HG02759 (cell line): Measurements from ENCODE around the gene SRSF10.
"Not testable (repeated sequence)": the region's sequence is repeated elsewhere in the genome, so short reads cannot be mapped to it uniquely, and the experiment has no call there.

Source experiments
- ATAC-seq: cut with Tn5 transposase; IDR thresholded peaks from one replicate; pipeline ENCODE4 v1.9.1; 2021; ENCODE audit warnings: mild to moderate bottlenecking, moderate library complexity; ENCODE audit not compliant: unreplicated experiment

SRSF10 gene

DNA sequence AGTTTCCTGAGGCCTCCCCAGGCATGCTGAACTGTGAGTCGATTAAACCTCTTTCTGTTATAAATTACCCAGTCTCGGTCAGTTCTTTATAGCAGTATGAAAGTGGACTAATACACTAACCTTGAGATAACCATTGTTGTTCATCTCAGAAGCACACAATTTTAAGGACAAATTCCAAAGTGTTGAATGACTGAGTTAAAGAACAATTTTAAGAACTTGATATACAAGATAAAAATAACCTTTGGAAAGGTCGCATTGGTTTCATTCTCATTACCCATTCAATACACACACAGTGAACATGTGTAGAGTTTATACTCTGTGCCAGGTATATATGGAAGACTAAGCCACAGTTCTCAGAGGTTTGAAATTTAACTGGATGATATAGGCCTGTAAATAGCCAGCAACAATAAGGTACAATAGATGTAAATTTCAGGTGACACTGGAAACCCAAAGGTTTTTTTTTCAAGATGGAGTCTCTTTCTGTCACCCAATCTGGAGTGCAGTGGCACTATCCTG lies 19.1 kb upstream of the SRSF10 start:
- no peak for ATAC-seq

DNA sequence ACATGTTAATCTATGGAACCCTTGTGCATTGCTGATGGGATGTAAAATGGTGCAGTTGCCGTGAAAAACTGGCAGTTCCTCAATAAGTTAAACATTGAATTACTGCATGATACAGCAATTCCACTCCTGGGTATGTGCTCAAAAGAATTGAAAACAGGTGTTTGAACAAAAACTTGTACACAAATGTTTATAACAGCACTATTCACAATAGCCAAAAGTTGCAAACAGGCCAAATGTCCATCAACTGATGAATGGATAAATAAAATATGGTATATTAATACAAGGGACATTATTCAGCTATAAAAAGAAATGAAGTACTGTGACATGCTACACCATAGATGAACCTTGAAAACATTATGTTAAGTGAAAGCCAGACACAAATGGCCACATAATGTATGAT lies 17.7 kb upstream of the SRSF10 start:
- ATAC-seq: no peak

DNA sequence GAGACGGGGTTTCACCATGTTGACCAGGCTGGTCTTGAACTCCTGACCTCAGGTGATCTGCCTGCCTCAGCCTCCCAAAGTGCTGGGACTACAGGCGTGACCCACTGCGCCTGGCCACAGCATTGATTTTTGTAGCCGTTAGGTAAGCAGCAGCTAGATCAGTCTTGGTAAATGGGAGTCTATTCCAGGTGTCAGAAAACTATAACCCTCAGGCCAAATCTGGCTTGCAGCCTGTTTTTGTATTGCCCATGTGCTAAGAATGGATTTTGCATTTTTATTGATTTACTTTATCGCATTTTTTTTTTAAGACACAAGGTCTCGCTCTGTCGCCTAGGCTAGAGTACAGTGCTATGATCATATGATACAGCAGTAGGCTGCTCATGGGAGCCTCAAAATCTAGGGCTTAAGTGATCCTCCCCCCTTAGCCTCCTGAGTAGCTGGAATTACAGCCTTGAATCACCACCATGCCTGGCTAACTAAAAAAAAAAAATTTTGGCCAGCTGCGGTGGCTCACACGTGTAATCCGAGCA lies 16.6 kb upstream of the SRSF10 start:
- no peak for ATAC-seq

DNA sequence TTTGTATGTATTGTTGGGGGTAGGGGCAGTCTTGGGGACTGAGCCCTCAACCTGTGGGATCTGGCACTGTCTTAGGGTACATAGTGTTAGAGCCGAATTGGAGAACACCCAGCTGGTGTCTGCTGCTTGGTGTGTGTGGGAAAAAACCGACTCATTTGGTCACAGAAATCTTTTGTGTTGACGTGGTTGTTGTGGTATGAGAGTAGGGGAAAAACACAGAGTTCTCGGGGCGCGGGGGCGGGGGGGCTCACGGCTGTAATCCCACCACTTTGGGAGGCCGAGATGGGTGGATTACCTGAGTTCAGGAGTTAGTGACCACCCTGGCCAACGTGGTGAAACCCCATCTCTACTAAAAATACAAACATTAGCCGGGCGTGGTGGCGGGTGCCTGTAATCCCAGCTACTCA lies 15.3 kb upstream of the SRSF10 start:
- no peak for ATAC-seq

DNA sequence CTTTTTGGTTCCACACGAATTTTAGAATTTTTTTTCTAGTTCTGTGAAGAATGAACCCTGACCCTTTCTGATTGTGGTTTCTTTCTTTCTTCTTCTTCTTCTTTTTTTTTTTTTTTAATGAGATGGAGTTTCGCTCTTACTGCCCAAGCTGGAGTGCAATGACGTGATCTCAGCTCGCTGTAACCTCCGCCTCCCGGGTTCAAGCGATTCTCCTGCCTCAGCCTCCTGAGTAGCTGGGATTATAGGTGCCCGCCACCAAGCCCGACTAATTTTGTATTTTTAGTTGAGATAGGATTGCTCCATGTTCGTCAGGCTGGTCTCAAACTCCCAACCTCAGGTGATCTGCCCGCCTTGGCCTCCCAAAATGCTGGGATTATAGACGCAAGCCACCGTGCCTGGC lies 11.9 kb upstream of the SRSF10 start:
- ATAC-seq: not testable (repeated sequence)

DNA sequence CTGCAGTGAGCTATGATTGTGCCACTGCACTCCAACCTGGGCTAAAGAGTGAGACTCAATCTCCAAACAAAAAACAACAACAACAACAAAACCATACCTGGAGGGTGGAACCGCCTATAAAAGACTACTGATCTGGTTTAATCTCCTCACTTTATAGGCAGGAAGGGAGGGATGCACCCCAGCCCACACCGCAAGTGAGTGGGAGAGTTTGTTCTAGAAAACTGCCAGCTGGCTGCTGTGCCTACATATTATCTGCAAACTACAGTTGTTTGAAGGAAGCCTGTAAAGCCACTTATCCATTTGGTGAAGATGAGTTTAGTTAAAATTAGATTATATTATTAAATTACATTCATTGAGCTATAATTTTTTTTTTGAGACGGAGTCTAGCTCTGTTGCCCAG lies 9.1 kb upstream of the SRSF10 start:
- no peak for ATAC-seq

DNA sequence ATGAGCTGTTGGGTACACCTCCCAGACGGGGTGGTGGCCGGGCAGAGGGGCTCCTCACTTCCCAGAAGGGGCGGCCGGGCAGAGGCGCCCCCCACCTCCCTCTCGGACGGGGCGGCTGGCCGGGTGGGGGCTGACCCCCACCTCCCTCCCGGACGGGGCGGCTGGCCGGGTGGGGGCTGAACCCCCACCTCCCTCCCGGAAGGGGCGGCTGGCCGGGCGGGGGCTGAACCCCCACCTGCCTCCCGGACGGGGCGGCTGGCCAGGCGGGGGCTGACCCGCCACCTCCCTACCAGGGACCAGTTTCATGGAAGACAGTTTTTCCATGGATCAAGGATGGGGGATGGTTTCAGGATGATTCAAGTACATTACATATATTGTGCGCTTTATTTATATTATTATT lies 6.9 kb upstream of the SRSF10 start:
- not testable (repeated sequence) for ATAC-seq

DNA sequence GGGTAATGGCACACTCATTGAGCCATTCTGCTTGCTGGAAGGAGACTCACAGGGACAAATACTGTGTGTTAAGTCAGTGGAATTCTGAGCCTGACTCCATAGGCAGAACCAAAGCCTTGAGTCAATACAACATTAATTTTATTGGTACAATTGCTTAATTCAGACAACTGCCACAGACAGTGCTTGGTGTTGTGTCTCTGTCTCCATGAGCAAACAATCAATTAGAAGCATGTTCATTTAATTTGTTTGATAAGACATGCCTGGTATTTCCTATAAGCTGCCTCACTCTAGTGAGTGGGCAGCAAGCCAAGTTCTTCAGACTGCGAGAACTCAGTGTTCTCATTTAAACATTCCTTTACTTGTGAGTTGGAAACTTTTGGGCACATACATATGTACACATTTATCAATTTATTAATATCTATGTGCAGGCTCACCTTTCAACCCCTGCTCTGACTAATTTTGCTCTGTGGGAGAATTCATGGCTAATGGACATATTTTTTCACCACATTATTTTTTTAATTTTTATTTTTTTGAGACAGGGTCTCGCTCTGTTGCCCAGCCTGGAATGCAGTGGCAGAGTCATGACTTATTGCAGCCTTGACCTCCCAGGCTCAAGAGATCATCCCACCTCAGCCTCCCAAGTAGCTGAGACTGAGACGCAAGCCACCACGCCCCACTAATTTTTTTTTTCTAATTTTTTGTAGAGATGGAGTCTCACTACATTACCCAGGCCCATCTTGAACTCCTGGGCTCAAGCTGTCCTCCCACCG lies 4.5 kb upstream of the SRSF10 start:
- ATAC-seq: no peak

DNA sequence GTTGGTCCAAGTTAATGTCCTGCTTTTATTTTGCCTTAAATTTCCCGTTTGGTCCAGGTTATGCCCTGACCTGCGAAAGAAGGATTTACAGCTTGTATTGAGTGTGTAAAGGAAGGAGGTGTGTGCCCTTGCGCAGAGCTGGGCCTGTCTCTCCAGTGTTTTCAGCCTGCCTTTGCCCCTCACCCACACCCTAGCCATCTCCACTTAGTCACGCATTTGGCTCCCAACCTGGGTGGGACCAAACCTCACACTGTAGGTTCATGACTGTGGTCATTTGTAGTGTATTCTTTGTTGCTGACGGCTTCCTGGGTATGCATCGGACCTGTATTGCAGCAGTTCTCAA lies 572 bp upstream of the SRSF10 start:
- ATAC-seq: peak; percentile 32

DNA sequence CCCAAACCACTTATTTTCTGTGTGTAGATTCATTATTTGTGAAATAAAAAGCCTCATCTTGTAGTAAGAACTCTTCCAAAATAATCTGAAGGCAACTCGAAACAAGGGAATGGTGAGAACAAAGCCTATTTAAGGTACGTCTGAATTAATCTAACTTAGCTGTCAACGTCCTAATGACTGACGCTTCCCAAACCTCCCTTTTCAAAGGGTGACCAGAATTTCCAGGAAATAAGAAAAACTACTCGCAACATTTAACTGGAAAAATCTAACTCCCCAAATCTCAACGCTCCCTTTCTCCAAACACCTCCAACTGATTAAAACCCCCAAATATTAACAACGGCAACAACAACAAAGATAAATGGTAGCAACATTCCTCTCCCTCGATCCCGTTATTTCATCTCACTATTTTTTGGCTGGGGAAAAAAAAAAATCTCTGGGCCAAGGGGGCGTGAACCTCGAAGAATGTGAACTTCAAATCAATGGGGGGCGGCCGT lies 693 bp downstream of the SRSF10 start:
- ATAC-seq: no peak

DNA sequence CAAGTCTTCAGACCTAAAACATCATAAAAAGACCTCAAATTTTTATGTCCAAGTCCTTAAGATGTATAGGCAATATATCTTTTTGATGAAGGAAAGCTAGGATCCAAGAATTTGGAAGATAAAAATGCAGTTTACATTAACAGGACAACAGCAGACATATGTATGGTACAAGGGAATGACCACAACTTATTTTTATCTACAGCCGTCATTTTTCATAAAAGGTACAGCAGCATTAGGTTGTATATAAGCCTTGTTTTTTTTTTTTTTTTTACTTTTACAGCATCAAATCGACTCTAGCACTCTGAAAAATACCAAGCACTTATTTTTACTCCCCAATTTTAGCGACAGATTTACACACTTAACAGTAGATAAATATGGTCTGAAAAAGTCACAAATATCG lies 1.3 kb downstream of the SRSF10 start:
- ATAC-seq: no peak

DNA sequence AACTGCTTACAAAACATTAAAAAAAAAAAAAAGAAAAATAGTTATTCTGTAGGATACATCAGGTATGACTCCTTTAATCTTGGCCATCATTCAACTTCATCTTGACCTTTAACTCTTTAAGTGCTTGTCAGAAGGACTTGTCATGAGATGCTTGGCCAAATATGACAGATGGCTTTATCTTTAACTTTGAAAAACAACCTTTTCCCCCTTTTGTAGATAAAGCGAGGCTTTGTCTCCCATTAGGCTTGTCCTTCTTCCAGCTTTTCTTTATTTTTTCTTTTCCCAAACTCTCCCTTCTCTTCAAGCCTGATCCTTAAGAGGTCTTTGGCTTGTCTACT lies 2.3 kb downstream of the SRSF10 start:
- no peak for ATAC-seq

DNA sequence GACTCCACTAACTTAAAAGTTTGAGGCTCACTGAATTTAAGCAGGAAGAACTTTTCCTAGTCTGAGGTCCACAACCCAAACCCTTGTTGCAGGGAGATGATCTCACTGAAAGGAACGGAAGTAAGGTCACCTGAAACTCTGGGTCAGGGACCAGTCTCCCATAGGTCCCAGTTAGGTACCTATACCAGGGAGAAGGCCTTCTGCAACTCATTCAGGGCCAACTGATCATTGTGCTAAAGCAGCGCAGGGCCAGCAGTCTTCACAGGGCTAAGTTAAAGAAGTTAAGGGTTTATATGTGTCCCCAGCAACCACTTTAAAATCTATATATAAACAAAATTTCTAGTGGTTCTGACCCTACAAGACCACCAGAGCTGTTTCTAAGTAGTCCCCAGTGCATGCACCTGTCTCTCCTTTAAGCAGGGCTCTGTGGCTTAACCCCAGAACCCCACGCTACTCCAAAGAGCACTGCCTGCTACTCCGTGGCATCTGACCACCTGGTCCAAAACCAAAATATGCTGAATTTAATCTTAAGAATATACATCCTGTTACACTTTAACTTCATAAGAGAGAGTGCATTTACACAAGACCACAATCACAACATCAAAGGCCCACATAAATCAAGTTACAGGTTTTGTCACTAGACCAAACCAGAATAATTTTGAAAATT lies 2.8 kb downstream of the SRSF10 start:
- ATAC-seq: no peak

DNA sequence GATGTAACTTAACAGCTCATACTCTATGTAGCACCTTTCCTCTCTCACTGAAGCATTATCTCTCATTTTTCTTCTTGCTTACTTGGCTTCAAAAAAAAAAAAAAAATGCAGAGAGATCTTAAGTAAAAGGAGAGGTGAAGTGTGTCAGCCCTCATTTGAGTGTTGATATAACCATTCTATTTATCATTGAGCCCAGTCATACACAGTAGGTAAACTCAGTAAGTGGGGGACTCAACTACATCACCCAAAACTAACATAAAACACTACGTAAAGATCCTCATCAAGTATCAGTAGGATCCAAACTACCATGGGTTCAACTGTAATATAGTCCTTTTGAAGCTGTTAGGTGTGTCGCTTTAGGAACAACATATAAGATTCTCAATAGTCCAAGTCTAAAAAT lies 12.3 kb downstream of the SRSF10 start:
- ATAC-seq: no peak

DNA sequence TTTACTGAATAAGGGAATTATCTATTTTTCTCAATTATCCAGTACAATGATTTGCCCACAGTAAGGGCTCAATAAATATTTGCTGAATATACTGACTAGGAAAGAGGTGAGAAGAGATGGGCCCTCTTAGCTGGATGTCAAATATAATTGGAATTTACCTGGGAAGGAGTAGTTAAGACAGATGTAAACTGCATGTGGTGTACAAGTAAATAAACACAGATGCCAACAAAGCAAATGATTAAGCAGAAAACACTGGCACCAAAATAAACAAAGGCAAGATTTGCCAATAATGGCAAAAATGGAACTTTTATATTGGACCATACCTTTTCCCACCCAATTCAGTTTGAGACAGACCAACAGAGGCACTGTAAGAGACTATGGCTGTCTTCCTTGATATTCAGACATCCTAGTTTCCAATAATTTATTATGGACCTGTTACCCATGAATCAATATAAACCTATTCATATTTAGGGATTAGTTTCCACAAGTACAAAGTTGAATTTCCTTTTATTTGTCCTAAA lies 13.1 kb downstream of the SRSF10 start:
- ATAC-seq: no peak

DNA sequence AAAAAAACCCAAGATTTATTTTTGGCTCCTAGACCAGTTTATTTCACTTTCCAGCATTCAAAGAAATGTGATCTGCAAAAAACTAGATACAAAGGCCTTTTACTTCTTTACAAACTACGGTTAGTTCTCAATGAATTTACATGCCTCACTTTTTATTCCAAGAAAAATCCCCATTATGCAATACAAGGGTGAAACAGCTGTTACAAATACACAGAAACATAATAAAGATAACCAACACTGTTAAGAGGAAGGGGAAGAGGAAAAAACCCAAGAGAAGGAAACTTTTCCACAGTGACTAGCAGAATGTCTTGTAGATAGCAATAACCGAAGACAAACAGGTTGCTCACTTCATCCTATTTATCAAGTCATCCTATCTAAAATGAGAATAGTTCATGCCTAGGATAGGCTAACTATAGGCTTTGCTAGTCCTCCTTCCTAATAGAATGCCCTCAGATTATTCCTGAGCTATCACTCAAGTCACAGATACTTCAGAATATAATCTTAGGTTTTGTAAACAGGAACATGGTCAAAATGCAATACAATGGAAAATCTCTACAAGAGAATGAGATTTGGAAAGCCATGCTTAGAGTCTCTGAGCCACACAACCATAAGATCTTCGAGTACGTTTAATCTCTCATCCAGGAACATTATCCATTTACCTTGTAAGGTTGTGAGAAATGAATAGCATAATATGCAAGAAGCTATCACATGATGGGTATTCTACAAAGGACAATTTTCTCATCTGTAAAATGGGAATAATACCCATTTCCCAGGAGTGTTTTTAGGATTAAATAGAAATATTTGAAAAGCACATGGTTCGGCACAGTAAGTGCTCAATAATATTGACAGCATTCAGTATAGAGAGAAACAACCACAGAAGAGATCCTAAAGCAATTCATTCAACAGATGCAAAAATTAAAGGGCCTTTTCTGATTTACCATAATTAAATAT lies 15.1 kb downstream of the SRSF10 start:
- no peak for ATAC-seq

DNA sequence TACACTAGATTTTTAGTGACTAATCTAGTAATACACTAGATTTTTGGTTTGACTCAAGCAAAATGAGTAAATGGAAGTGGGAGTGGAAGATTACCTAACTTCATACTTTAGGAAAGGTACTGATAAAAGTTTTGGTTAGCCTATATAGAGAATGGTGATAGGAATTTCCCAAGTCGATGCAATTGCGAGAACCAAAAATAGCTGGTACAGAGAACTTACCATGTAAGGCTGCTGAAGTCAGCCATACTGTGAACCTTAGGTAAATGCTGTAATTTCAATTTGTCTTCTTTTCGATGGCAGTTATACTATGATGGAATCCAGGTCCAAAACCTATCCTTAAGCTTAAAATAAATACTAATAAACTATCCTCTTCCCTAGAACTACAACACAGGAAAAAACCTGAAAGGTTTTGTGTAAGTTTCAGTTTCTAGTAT lies 15.9 kb downstream of the SRSF10 start:
- ATAC-seq: no peak

DNA sequence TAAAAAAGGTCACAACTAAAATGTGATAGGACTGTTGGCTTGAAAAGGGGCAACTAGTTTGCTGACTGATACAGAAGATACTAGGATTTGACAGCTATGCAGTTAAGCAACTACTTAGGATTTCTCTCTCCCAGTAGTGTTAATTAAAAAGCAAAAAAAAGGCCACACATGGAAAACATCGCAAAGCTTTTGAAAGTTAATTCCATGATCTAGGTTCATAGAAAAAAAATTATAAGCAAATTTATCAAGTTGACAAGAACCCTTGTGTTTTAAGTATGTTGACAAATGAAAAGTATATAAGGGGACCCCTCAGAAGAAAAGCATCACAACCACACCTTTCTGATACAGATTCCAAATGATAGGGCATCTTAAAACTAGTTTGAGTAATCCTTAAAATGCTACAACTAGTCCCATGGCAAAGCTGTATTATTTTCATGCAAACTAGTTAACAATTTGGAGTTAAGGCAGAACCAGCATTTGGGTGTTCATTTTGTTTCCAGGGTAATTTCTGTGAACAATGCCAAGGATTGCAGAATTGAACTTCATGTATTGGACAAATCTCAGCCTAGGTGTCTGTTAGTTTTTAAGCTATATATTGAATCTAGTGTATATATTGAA lies 16.4 kb downstream of the SRSF10 start:
- ATAC-seq: no peak

DNA sequence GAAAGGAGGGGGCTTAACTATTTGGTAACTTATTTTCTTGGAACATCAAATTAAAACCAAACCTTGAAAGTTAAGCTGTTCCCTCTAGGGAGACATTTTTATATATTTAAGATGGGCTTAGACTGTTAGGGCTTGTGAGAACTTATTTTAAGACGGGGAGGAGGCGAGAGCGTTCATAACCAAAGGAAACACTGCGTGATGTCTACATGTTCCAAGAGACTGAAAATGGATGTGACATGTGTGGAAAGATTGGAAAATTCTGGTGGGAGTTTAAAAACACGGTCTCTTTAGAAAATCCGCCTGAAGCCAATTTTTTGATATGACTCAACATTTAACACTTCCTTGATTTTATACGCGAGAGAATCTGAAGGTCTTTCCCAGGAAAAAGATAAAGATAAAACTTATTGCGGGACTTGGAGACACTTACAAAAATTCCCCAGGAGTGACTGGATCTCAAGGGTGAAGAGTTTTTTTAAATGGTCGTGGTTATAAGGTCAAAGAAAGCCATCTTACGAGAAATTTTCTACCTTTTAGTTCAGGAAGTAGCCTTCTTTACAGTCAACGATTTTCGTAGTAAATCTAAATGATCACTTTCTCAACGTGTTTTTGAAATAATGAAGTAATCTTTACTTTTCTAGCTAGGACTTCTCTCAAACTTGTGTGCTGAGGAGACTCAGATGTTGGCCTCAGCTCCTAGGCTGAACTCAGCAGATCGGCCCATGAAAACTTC lies 19.7 kb downstream of the SRSF10 start:
- no peak for ATAC-seq
